Fibroblast of the conjunctiva (primary cell): ENCODE results near the gene RPS3.
A peak's percentile ranks its signal among the peaks of the same experiment; 100 is the strongest.

Experiments
- DNase-seq: peaks from one replicate; pipeline ENCODE4 v3.0.0-alpha.2; 2010; ENCODE audit warnings: low read depth

The RPS3 gene

DNA sequence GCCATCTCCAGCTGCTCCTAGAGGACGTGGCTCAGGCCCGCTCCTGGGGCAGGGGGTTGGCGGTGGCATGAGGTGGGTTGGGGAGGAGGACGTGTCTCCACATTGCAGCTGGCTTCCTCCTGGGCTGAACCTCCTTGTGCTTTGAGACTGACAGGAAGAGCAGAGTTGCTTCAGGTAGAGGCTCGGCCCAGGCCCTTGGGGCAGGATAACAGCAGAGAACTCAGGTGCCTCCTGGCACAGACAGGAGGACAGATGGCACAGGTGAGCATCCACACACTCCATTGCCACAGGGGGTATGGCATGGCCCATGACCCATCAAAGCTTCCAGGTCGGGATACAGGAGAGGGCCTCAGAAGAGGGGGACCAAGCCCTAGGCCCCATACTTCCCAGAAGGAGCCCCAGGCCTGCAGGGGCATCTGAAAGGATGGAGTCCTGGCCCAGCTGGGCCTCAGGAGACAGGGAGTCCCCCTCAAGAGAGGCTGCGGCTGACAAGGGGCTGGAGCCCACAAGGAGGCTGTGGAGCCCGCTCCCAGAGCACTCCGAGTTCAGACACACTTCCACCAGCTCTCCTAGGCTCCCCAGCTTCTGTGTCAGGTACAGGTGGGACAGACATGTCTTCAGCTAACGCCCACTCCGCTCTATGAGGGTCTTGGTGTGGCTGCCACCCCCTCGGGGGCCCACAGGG is 35.7 kb downstream of the RPS3 start:
- DNase-seq = no peak

DNA sequence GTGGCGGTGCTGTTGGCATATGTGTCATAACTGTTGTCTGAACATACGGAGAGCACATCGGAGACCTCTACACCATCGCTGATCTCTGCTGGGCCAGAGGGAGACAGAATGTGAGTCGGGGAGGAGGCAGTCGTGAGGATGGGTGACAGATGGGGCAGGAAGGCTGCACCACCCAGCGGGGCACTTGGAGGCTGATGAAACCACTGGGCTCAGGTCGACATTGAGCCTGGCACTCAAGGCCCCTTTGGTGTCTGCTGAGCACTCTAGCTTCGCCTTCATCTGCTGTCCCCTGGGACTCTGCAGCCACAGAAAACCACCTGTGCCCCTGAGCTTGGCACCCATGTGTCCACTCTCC is 36.2 kb downstream of the RPS3 start:
- no peak for DNase-seq

DNA sequence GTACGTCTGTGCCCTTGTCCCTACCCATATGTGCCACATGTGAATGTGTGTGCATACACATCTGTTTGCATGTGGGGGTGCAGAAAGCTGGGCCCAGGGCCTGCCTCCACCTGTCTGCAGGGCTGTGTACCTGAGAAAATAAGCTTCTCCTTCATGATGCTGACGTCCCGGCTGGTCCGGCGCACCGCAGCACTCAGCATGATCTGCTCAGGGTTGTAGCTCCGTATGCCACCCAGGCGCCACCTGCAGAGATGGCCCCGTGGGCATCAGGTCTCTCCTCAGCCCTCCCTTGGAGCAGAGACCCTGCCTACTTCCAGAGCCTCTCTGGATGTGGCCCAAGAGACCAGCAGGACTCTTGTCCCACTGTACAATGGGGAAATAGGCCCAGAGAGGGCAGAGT is 37.5 kb downstream of the RPS3 start:
- DNase-seq = no peak

DNA sequence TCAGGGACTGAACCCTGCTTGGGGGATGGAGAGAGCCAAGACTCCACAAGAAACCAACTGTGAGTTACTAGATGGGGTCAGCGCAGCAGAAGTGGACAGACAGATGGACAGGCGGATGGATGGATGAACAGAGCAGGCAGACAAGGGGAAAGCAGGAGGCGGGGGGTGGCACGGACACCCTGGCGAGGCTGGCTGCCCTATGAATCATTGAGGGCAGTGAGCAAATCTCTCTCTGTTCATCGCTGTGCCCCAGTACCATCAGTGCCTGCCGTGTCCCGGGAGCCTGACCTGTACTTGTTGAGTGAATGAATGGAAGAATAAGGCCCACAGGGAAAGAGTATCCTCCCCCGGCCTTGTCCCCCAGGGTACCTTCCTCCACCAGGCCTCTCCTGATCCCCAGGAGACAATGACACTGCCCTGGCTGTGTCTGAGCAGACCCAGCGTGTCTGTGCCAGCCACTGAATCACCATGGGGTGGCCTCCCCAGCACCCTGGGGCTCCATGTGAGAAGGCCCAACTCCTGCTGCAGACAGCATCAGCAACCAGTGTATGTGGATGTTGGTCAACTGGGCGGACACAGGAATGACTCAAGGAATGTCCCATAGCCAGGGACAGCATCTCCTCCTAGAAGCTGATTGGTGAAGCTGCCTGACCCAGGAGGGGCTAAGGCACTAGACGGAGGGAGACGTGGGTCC is 38.8 kb downstream of the RPS3 start:
- DNase-seq = no peak

DNA sequence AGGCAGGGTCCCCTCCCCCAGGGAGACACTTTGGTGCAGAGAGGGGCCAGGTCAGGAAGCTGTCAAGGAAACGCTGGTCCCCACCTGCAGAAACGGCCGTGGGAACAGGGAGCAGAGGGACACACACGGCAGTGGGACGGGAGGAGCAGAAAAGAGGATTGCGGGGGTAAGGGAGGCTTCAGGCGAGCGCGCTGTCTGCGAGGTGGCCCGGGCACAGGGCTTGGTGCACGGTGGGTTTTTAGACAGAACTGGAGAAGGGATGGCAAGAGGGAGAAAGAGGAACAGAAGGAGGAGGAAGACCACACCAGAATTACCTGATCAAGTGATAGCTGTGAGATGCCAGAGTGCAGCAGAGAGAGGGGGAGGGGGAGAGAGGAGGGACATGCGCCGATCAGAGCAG is 39.7 kb downstream of the RPS3 start:
- no peak for DNase-seq

DNA sequence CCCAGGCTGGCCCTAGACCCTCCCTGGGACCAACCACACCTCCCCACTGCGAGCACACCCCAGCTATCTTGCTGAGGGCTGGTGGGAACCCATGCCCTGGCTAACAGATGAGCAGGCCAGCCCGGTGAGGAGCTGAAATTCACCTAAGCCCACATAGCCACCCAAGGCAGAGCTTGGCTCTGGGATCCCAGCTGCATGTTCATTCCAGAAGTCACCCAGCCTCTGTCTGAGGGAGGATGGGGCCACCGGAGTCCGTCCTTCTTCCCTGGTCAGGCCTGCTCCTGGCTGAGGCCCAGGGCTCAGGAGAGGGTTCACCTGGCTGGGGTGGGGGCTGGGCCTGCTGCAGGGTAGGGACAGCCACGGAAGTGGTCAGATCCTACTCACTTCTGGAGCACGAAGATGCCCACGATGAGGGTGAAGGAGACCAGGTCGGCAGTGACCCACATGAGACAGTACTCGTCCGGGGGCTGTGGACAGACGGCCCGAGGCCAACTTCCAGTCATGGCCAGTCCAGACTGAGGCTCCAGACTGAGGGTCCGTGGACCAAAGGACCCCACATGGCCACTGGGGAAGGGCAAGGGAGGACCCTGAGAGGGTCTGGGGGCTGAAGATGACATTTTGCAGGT is 40.3 kb downstream of the RPS3 start:
- no peak for DNase-seq

DNA sequence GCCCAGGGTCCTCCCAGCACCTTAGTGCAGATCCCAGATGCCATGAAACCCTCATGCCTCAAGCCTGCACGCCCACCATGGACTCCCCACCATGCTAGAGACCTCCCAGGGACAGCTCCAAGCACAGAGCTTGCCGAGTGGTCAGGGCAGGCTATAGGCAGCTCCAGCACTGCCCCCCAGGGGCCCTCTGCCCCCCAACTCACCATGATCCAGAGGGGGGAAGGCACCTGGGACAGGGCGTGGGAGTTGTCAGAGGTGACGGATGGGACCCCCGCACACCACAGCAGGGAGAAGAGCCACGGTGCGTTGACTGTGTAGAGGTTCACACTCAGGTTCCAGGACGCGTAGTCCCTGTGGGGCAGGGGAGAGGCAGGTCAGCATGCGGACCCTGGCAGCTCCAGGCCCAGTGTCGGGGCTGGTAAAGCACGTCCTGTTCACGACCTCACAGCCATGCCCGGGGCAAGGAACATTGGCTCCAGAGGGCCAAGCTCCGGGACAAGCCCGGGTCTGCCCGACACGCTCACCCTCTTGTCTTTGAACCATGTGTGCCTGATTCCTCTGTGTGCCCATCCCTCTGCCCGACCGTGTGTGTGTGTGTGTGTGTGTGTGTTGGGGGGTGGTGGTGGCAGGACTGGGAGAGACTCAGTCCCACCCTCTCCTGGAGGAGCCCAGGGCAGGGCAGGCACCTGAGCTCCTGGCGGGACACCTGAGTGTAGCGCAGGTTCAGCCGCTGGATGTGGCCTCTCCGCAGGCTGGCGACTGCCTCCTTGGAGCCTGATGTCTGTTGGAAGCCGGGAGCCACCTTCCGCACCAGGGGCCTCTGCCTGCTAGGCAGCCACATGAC is 41.9 kb downstream of the RPS3 start:
- DNase-seq = no peak

DNA sequence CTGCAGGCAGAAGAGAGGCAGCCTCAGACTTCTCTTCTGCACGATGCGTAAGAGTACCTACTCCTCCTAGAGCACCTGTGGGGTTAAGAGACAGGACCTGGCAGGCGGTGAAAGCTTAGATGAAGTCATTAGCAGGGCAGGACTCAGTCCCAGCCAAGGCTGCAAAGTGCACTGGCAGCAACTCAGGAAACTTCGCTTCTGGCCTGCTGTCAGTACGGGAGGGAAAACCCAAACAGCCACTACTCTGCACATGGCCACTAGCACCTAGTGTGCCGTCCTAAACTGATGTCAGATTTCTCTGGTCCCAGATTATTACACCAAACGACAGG is 42.5 kb downstream of the RPS3 start:
- no peak for DNase-seq

DNA sequence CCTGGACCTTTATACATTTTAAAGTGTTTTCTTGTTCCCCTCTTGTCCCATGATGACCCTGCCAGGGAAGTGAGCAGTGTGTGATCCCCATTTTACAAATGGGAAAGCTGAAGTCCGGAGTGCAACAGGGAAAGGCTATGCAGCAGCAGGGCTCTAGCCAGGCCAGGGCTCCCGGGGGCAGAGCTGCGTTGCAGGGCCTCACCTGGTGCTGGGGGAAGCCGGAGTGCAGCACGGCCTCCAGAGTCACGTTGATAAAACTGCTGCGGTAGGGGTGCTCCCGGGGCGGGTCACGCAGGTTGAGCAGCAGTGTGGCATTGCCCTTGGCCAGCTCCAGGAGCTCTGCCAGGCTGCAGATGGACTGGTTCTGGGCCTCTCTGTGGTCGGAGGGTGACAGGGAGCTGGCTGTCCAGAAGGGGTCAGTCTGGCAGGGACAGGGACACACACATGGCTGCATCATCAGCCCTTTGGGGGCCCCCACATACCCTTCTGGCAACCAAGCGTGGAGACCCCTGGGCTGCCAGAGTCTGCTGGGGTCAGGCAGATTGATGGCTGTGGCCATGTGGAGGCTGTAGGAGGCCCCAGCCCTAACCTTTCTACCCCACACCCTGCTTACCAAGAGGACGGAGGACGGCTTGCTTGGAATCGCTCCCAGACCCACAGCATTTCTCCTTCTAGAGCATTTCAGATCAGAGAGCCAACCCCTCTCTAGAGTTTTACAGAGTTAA is 43.0 kb downstream of the RPS3 start:
- no peak for DNase-seq

DNA sequence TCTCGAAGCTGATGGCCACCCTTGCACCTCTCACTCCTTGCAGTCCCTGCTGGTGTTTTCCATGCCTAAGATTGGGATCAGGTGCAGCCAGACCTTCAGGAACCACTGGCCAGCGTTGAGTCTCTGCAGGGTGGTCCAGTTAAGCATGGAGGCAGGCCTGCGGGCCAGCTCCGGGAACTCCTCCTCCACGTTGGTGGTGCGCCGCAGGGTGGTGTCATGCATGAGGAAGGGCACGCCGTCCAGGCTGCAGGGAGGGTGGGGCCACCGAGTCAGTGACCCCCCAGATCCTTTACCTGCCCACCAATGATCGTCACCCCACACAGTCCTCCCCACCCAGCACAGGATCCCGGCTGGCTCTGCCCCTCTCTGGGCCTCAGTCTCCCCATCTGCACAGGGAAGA is 43.7 kb downstream of the RPS3 start:
- no peak for DNase-seq

DNA sequence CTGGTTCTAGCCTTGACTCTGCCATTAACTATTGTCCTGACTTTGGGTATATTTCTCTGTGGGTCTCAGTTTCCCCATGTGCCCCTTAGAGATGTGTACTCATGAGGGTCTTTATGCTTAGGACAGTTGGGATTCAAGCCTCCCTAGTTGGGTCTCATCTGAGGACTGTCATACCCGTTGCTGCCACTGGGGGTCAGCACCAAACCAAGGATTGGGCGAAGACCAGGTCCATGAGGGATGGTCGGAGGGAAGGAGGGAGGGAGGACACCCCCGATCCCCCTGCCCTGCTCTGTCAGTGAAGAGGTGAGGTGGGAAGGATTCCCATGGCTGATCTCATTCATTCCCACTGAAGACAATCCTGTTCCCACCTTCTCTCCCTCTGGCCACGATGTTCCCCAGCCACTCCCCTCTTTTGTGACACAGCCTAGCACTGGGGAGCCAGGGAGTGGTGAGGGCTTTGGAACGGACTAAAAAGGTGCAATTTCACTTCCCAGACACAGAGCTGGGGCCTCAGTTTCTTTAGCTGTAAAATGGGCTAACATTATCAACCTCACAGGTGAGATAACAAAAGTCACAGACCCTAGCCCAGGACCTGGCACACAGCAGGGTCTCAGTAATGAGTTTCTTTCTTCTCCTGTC is 46.1 kb downstream of the RPS3 start:
- peak; percentile 21 for DNase-seq

DNA sequence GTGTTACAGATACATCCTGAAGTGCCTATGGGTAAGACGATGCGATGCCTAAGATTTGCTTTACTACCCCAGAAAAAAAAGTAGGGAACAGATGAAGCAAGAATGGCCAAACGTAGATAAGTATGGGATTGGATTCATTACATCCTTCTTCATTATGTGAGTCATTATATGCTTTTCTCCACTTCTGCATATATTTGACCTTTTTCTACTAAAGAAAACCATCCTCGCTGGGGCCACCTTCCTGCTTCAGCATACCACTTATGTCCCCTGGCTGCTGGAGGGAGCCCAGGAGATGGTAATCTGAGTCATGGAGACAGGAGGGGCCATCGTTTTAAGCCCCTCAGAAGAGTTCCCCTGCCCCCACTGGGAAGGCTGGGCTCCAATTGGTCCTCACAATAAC is 48.1 kb downstream of the RPS3 start:
- DNase-seq = no peak

DNA sequence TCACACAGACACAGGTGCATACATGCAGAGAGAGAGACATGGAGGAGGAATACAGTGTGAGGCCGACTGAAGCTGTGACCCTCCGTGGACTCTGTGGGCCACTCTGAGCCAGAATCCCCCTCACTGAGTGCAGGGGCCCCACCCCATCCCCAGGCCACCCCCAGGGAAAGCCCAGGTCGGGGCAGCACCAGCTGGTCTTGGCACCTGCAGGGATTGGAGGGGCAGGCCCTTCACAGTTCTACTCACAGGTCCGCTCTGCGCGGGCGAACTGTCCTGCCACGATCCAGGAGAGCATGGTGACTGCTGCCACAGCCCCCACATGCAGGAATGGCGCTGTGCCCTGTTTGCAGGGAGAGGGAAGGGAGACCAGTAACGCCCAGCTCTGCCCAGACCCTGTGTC is 50.0 kb downstream of the RPS3 start:
- DNase-seq = no peak

DNA sequence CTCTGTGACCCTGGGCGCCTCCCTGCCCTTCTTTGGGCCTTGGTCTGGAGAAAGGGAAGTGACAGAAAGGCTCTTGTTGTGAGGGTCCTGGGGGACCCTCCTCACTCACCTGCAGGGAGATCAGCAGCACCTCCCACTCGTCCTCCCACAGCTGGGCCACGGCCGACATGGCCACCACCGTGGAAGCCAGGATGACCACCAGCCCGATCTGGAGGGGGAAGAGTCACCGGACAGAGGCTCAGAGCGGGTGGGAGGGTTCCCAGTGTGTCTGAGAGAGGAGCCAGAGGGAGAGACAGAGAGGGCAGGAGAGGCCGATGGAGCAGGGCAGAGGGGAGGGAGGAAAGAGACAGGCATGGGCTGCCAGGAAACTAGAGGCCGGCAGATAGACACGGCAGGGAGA is 50.5 kb downstream of the RPS3 start:
- no peak for DNase-seq

DNA sequence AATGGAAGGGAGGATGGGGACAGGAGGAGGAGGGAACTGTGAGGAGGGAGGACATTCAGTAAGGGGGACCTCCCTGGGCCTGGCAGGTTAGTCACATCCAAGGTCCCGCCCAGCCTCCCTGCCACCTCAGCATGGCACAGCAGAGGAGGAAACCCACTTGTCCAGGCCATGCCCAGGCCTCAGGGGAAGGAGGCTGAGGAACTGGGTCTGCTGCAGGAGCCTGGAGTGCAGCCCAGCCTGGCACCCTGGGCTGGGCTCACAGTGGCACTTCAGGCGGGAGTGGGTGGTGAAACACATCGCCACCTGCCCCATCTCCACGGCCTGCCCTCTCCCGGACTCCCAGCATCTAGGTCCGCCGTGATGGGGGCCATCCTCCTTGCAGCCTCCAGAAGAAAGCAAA is 50.9 kb downstream of the RPS3 start:
- no peak for DNase-seq

DNA sequence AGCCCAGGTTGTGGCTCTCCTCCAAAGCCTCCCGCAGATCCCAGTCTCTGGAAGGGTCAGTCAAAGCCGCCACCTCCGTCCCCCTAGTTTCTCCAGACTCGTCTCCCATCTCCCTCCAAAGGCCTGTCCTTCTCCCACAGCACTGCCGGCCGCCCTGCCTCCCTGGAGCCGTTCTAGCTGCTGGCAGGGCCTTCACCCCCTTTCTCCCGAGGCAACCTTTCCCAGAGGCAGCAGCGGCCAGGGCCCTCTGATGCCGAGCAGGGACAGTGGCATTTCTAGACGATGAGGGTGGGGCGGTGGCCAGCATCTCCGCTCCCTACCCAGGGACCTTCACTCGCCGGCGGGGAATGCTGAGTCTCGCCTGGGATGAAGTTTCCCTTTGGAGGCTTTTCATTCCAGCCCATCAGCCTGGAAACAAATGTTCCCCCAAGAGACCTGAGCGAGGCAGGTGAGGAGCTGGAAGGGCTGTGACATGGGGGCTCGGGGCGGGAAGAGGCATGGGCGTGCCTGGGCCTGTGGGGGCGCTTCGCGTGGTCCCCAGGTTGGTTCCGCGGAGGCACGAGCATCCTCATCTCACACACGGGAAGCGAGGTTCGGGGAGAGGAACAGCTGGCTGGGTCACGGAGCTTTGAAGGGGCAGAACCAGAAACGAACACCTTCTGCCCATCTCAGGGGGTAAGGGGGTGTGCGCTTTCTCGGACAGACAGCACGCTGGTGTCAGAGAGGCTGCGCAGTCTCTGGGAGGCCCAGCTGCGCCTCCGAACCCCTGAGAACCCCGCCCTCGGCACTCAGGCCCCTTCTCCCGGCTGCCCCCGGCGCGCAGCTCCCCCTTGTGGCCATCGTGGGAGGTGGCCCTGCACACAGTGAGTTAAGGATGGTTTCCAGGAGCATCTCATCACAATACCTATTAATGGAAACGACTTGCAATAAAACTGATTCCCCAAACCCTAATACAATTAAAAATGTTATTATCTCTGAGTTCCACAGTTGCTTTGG is 51.8 kb downstream of the RPS3 start:
- no peak for DNase-seq

DNA sequence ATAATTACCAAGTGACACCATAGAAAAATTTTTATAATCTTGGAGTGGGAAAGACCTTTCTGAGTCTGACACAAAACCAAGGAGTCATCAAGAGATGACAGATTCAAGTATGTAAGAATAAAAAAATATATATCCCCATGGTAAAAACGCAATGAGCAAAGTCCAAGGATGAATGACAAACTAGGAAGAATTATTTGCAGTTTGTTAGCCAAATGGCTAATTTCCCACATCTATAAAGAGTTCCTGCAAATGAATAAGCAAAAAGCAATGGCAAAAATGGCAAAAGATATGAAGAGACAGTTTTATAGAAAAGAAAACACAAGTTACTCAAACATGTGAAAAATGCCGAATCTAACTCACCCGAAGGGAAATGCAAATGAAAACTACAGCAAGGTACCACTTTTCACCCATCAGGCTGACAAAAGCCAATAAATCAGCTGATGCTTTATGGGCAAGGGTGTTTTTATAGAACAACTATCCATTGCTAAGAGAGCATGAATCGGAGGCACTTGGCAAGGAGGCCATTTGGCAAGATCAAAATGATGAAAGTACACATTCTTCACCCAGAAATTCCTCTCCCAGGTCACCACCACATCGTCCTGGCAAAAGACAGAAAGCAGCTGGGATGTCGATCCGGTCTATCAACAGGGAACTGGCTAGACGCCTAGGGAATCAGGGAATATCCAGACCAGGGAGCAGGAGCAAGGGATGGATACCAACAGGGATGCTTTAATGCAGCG is 54.8 kb downstream of the RPS3 start:
- DNase-seq = no peak

DNA sequence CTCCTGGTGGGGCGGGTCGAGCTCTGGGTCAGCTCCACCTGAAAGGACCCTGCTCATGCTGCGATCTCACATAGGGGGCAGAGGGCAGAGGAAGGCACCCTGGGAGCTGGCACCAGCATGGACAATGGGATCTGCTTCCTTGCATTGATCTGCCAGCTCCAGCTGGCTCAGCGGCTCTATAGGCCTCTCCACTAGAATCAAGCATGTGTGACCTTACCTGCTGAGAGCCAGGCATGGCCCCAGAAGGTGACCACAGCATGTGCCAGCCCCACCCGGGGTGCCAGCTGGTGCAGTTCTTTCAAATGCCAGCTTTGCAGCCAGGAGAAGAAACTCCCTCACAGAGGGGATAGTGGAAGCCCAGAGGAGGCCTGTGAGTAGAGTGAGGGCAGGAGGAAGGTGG is 55.7 kb downstream of the RPS3 start:
- no peak for DNase-seq
